Gastroesophageal sphincter (tissue), 4 donors: ENCODE measurements around the gene ATAD3A. TPM values are rescaled to one million over a fixed set of nuclear protein-coding genes. Genes with fewer than 3 reads are reported as not detected.

ENCODE experiments used
- ATAC-seq: fragments of 150-250 bp; one replicate; pipeline ENCODE4 v1.9.1; 2016; ENCODE audit warnings: mild to moderate bottlenecking, moderate library complexity
- H3K27ac ChIP-seq, 4 donors: fragments of 200-600 bp; sonication (generic) in 3 of 4; 1 replicate in 3 of 4; 2 replicates in 1 of 4; pipeline ENCODE4 v1.5.1; 2016 to 2019
- H3K27me3 ChIP-seq: fragments of 200-600 bp; sonication (generic); one replicate; pipeline ENCODE4 v1.5.1; 2019
- H3K36me3 ChIP-seq, 2 donors: fragments of 200-600 bp; sonication (generic); one replicate each; pipeline ENCODE4 v1.5.1; 2019; ENCODE audit warnings: control low read depth in 1 of 2
- H3K4me1 ChIP-seq, 3 donors: fragments of 200-600 bp; sonication (generic); 1 replicate in 2 of 3; 2 replicates in 1 of 3; pipeline ENCODE4 v1.5.1; 2016 to 2019; ENCODE audit warnings: control low read depth in 2 of 3
- H3K4me3 ChIP-seq, 2 donors: fragments of 200-600 bp; sonication (generic); one replicate each; pipeline ENCODE4 v1.5.1; 2019; ENCODE audit warnings: mild to moderate bottlenecking in 1 of 2, moderate library complexity in 1 of 2
- H3K9me3 ChIP-seq, 3 donors: fragments of 200-600 bp; sonication (generic); one replicate each; pipeline ENCODE4 v1.5.1; 2017 to 2019; ENCODE audit warnings: control low read depth in 2 of 3
- CTCF ChIP-seq, 4 experiments: fragments of 200-600 bp in 2 of 4; fragments of 450-650 bp in 2 of 4; sonication (generic) in 1 of 4; IDR thresholded peaks; one replicate each; pipeline ENCODE4 v1.5.1; 2017 to 2019; ENCODE audit warnings: antibody characterized with exemption in 4 of 4, mild to moderate bottlenecking in 2 of 4, moderate library complexity in 2 of 4
- EP300 ChIP-seq: sonication (generic); formaldehyde crosslinking; IDR thresholded peaks from one replicate; pipeline ENCODE4 v1.6.1; 2017; ENCODE audit warnings: antibody characterized with exemption, mild to moderate bottlenecking
- POLR2A ChIP-seq, 2 donors: fragments of 450-650 bp; IDR thresholded peaks; one replicate each; pipeline ENCODE4 v1.6.1; 2017; ENCODE audit warnings: antibody characterized with exemption in 2 of 2, mild to moderate bottlenecking in 2 of 2, moderate library complexity in 1 of 2
- POLR2AphosphoS5 ChIP-seq: sonication (generic); formaldehyde crosslinking; IDR thresholded peaks from one replicate; pipeline ENCODE4 v1.6.1; 2017; ENCODE audit warnings: antibody characterized with exemption
- WGBS, 2 donors: methylation state at CpG; one replicate each; pipeline ENCODE4 v1.1.5; 2018; ENCODE audit warnings: low coverage in 1 of 2; 5-methylcytosine and 5-hydroxymethylcytosine counted together
- total RNA-seq, 4 donors: library from RNA; depleted of rRNA; stranded (reverse); fragments of >200 nt; gene quantifications; one replicate each; pipeline ENCODE4 v1.1.0, GENCODE V29; 2016

Gene ATAD3A
- total RNA-seq, 4 donors from 2014 or later = 14.9 to 32.9 (median 19.1) TPM

GRCh38 chr1:1542766-1543705, 31.1 kb downstream of the ATAD3A start:
- Histone ChIP-seq H3K36me3 (peaks cover 0 to 36% of the 10 kb centered on the region in 2 donors), H3K27me3 (no peaks in the 10 kb centered on the region), H3K4me1 (peaks cover 0 to 31% (median 14%) of the 10 kb centered on the region in 3 donors), H3K27ac (no peak overlapping the region), H3K9me3 (no peaks in the 10 kb centered on the region), H3K4me3 (no peak overlapping the region)
- 78% methylated on average over 10 of the region's 45 CpGs; no CpG with 5 or more reads in 1 of the 2 donors for WGBS, 2 donors
- no peak for ATAC-seq
- TF ChIP-seq POLR2A (IDR thresholded peaks at IDR 0.05) (no peak), POLR2AphosphoS5 (no peak), EP300 (no peak), CTCF (IDR thresholded peaks at IDR 0.05) (no peak)

GRCh38 chr1:1543706-1544099, 31.7 kb downstream of the ATAD3A start:
- Histone ChIP-seq H3K9me3 (no peaks in the 10 kb centered on the region), H3K36me3 (peaks cover 0 to 36% of the 10 kb centered on the region in 2 donors), H3K4me1 (peaks cover 0 to 24% (median 12%) of the 10 kb centered on the region in 3 donors), H3K27me3 (no peaks in the 10 kb centered on the region), H3K4me3 (no peak overlapping the region), H3K27ac (no peak overlapping the region)
- no peak for ATAC-seq
- TF ChIP-seq CTCF (IDR thresholded peaks at IDR 0.05) = no peak
- TF ChIP-seq POLR2A (IDR thresholded peaks at IDR 0.05) = no peak
- no peak for TF ChIP-seq EP300
- no peak for TF ChIP-seq POLR2AphosphoS5
- WGBS, 2 donors = 67% methylated on average over 2 of the region's 19 CpGs; no CpG with 5 or more reads in 1 of the 2 donors

GRCh38 chr1:1544544-1544943, 32.6 kb downstream of the ATAD3A start:
- Histone ChIP-seq H3K27ac (no peak overlapping the region), H3K4me3 (no peak overlapping the region), H3K9me3 (no peaks in the 10 kb centered on the region), H3K27me3 (no peaks in the 10 kb centered on the region), H3K4me1 (peaks cover 0 to 16% (median 6%) of the 10 kb centered on the region in 3 donors), H3K36me3 (peaks cover 0 to 36% of the 10 kb centered on the region in 2 donors)
- ATAC-seq = no peak
- WGBS, 2 donors = 79 to 87% methylated on average over 4 to 10 of the region's 10 CpGs
- TF ChIP-seq EP300 (no peak), CTCF (IDR thresholded peaks at IDR 0.05) (no peak), POLR2AphosphoS5 (no peak), POLR2A (IDR thresholded peaks at IDR 0.05) (no peak)

GRCh38 chr1:1545946-1546737, 34.2 kb downstream of the ATAD3A start:
- H3K27me3 ChIP-seq = no peaks in the 10 kb centered on the region
- H3K27ac ChIP-seq = no peak overlapping the region
- WGBS, 2 donors = 35% methylated on average over 3 of the region's 23 CpGs; no CpG with 5 or more reads in 1 of the 2 donors
- H3K9me3 ChIP-seq = no peaks in the 10 kb centered on the region
- no peak for TF ChIP-seq CTCF (IDR thresholded peaks at IDR 0.05)
- H3K36me3 ChIP-seq = peaks cover 0 to 35% of the 10 kb centered on the region in 2 donors
- ATAC-seq = no peak
- no peak overlapping the region for H3K4me3 ChIP-seq
- peaks cover 0 to 21% (median 2%) of the 10 kb centered on the region in 3 donors for H3K4me1 ChIP-seq
